ENCODE measurements around the gene ENHO. TPM values are rescaled to one million over a fixed set of nuclear protein-coding genes. Genes with fewer than 3 reads are reported as not detected.

ENHO gene
- total RNA-seq, 4 donors from 2014 or later, result 0.65 to 4.0 (median 2.7) TPM

DNA sequence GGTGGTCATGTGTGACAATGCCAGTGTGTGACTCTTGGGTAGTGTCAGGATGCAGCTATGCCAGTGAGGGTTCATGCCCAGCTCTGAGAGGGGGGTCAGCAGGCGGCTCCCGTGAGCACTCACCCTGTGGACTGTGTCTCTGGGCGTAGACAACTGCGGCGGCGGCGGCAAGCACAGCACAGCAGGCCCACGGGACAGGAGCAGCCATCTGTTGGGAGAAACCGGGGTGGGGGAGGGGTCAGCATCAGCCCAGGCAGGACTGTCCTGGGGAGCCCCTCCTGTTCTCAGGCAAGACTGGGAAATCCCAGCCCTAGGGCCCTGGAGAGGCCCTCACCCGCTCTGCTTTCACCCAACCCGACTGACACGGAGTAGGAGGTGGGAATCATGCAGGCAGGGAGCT lies 46.0 kb upstream of the ENHO start:
- H3K9me3 ChIP-seq, result no peaks in the 10 kb centered on the region
- WGBS, result 97% methylated on average over 9 of the region's 12 CpGs
- H3K4me1 ChIP-seq, result no peaks in the 10 kb centered on the region
- no peak overlapping the region for H3K27ac ChIP-seq
- peaks cover 3% of the 10 kb centered on the region for H3K27me3 ChIP-seq
- TF ChIP-seq, protein P1, sequence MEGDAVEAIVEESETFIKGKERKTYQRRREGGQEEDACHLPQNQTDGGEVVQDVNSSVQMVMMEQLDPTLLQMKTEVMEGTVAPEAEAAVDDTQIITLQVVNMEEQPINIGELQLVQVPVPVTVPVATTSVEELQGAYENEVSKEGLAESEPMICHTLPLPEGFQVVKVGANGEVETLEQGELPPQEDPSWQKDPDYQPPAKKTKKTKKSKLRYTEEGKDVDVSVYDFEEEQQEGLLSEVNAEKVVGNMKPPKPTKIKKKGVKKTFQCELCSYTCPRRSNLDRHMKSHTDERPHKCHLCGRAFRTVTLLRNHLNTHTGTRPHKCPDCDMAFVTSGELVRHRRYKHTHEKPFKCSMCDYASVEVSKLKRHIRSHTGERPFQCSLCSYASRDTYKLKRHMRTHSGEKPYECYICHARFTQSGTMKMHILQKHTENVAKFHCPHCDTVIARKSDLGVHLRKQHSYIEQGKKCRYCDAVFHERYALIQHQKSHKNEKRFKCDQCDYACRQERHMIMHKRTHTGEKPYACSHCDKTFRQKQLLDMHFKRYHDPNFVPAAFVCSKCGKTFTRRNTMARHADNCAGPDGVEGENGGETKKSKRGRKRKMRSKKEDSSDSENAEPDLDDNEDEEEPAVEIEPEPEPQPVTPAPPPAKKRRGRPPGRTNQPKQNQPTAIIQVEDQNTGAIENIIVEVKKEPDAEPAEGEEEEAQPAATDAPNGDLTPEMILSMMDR (IDR thresholded peaks at IDR 0.05), result no peak
- no peak for TF ChIP-seq EP300 (IDR thresholded peaks at IDR 0.05)
- TF ChIP-seq POLR2A (IDR thresholded peaks at IDR 0.05), result no peak
- no peak for TF ChIP-seq POLR2AphosphoS5 (IDR thresholded peaks at IDR 0.05)
- DNase-seq (ENCODE audit: low spot score in 2 of 2), result no peak
- no peaks in the 10 kb centered on the region for H3K36me3 ChIP-seq
- H3K4me3 ChIP-seq, result no peak overlapping the region

- no peak overlapping the region for H3K27ac ChIP-seq
- H3K4me1 ChIP-seq, result no peaks in the 10 kb centered on the region
- WGBS, result 85% methylated on average over 7 of the region's 7 CpGs
- no peak overlapping the region for H3K4me3 ChIP-seq
- no peaks in the 10 kb centered on the region for H3K9me3 ChIP-seq
- no peak for DNase-seq (ENCODE audit: low spot score in 2 of 2)
- H3K27me3 ChIP-seq, result peaks cover 3% of the 10 kb centered on the region
- no peaks in the 10 kb centered on the region for H3K36me3 ChIP-seq
- TF ChIP-seq POLR2A (IDR thresholded peaks at IDR 0.05), result no peak
- TF ChIP-seq, protein P1 (IDR thresholded peaks at IDR 0.05), result no peak
- no peak for TF ChIP-seq EP300 (IDR thresholded peaks at IDR 0.05)
- no peak for TF ChIP-seq POLR2AphosphoS5 (IDR thresholded peaks at IDR 0.05)
These were observed 45.3 kb upstream of the ENHO start for GRCh38 chr9:34568133-34568532.

DNA sequence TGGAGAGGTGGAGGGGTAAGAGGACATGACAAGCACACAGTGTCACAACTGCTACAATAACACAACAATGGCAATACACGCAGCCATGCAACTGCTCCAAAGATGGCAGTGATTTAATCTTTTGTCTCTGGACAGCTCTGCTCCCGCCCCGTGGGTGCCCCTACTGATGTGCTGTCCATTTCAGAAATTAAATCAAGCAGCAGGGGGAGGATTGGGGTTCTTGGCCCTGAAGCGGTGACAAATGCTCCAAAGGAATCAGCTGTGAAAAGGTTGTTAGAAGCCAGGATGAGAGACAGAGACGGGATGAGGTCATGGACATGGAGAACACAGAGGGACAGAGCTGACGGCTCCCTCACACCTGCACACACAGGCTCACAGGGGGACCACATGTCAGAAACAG lies 44.2 kb upstream of the ENHO start:
- no peak for DNase-seq (ENCODE audit: low spot score in 2 of 2)
- Histone ChIP-seq H3K9me3 (no peaks in the 10 kb centered on the region), H3K27ac (no peak overlapping the region), H3K4me3 (no peak overlapping the region), H3K27me3 (peaks cover 9% of the 10 kb centered on the region), H3K4me1 (no peaks in the 10 kb centered on the region), H3K36me3 (no peaks in the 10 kb centered on the region)
- TF ChIP-seq, protein P1 (IDR thresholded peaks at IDR 0.05), result no peak
- no peak for TF ChIP-seq POLR2AphosphoS5 (IDR thresholded peaks at IDR 0.05)
- no peak for TF ChIP-seq POLR2A (IDR thresholded peaks at IDR 0.05)
- no peak for TF ChIP-seq EP300 (IDR thresholded peaks at IDR 0.05)
- WGBS, result 85% methylated on average over 6 of the region's 6 CpGs

GRCh38 chr9:34566322-34566721 lies 43.5 kb upstream of the ENHO start:
- no peak for DNase-seq (ENCODE audit: low spot score in 2 of 2)
- peaks cover 9% of the 10 kb centered on the region for H3K27me3 ChIP-seq
- H3K4me3 ChIP-seq, result no peak overlapping the region
- WGBS, result 79% methylated on average over 6 of the region's 8 CpGs
- no peaks in the 10 kb centered on the region for H3K4me1 ChIP-seq
- H3K9me3 ChIP-seq, result no peaks in the 10 kb centered on the region
- H3K27ac ChIP-seq, result no peak overlapping the region
- no peak for TF ChIP-seq EP300 (IDR thresholded peaks at IDR 0.05)
- TF ChIP-seq, protein P1 (IDR thresholded peaks at IDR 0.05), result no peak
- no peak for TF ChIP-seq POLR2AphosphoS5 (IDR thresholded peaks at IDR 0.05)
- TF ChIP-seq POLR2A (IDR thresholded peaks at IDR 0.05), result no peak
- no peaks in the 10 kb centered on the region for H3K36me3 ChIP-seq

DNA sequence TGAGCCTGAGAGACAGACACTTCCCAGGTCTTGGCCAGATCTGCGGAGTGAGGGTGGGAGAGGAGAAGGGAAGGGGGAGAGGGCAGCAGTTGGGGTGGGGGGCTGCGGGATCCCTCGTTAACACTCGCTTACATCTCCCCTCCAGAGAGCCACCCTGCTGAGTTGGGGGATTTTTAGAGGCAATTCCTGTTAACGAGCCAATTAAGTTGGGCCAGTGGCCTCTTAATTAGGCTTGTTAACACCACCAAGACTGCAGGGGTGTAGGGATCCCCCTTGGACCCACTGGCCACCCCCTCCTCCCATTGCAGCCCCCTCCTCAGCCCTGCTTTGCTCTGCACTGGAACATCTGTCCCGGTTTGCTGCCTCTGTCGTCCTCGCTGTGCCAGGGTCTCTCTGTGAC lies 43.1 kb upstream of the ENHO start:
- DNase-seq (ENCODE audit: low spot score in 2 of 2), result no peak
- H3K4me1 ChIP-seq, result peaks cover 1% of the 10 kb centered on the region
- H3K4me3 ChIP-seq, result no peak overlapping the region
- WGBS, result 92% methylated on average over 5 of the region's 8 CpGs
- peaks cover 10% of the 10 kb centered on the region for H3K27me3 ChIP-seq
- H3K9me3 ChIP-seq, result no peaks in the 10 kb centered on the region
- H3K36me3 ChIP-seq, result no peaks in the 10 kb centered on the region
- TF ChIP-seq, protein P1 (IDR thresholded peaks at IDR 0.05), result no peak
- TF ChIP-seq POLR2A (IDR thresholded peaks at IDR 0.05) (no peak), POLR2AphosphoS5 (IDR thresholded peaks at IDR 0.05) (no peak), EP300 (IDR thresholded peaks at IDR 0.05) (no peak)
- no peak overlapping the region for H3K27ac ChIP-seq

All from suprapubic skin (tissue), 4 donors.